Upper lobe of left lung (tissue), 4 donors: ENCODE results near the gene DPYSL3.
A peak's percentile ranks its signal among the peaks of the same experiment; 100 is the strongest.

Source experiments
- EP300 ChIP-seq, 4 donors: sonication (generic); formaldehyde crosslinking; IDR thresholded peaks; one replicate each; pipeline ENCODE4 v1.5.1; 2017; ENCODE audit warnings: antibody characterized with exemption in 4 of 4, control low read depth in 2 of 4
- POLR2A ChIP-seq, 4 donors: fragments of 450-650 bp; IDR thresholded peaks; one replicate each; pipeline ENCODE4 v1.5.1; 2016 to 2017; ENCODE audit warnings: antibody characterized with exemption in 4 of 4, mild to moderate bottlenecking in 2 of 4
- POLR2AphosphoS5 ChIP-seq, 2 donors: sonication (generic); formaldehyde crosslinking; IDR thresholded peaks; one replicate each; pipeline ENCODE4 v1.5.1; 2017; ENCODE audit warnings: antibody characterized with exemption in 2 of 2
- TF ChIP-seq, protein P1 (sequence below), 6 experiments: fragments of 450-650 bp in 4 of 6; fragments of 200-600 bp in 2 of 6; sonication (generic) in 2 of 6; IDR thresholded peaks; one replicate each; pipeline ENCODE4 v1.5.1; 2016 to 2019; ENCODE audit warnings: antibody characterized with exemption in 6 of 6

DNA sequence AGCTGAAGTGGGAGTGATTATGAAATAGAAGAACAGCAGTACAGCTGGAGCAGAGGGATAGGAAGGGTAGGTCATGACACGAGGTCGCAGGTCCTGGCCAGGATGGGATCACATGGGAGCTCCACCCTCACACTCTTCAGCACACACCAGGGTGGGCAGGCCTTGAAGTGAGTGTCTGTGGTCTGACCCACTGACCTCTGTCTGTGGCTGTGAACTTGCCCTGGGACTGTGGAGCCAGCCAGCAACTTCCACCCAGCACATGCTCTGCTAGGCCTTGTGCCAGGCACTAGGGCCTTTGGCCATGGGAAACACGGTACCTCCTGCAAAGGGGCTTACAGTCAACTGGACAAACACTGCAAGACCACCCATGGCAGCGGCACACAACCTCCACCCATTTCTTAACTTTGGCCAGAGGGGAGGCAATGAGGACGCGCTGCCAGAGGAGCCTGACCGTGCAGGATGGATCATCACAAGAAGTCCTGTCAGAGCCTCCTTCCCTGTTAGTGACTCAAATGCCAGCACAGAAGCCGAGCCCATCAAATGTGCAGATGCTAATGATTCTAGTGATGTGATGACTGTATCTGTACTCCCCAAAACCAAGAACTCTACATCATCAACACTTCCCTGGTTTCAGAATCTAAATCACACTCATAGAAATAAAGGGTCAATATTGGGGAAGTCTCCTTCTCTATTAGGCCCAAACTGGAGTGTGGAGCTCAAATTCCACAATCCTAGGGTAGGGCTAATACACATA lies 113.6 kb downstream of the DPYSL3 start:
- TF ChIP-seq, protein P1, sequence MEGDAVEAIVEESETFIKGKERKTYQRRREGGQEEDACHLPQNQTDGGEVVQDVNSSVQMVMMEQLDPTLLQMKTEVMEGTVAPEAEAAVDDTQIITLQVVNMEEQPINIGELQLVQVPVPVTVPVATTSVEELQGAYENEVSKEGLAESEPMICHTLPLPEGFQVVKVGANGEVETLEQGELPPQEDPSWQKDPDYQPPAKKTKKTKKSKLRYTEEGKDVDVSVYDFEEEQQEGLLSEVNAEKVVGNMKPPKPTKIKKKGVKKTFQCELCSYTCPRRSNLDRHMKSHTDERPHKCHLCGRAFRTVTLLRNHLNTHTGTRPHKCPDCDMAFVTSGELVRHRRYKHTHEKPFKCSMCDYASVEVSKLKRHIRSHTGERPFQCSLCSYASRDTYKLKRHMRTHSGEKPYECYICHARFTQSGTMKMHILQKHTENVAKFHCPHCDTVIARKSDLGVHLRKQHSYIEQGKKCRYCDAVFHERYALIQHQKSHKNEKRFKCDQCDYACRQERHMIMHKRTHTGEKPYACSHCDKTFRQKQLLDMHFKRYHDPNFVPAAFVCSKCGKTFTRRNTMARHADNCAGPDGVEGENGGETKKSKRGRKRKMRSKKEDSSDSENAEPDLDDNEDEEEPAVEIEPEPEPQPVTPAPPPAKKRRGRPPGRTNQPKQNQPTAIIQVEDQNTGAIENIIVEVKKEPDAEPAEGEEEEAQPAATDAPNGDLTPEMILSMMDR (IDR thresholded peaks at IDR 0.05): no peak
- peak in 1 of 4 donors; percentile 50 for TF ChIP-seq EP300 (IDR thresholded peaks at IDR 0.05)
- TF ChIP-seq POLR2AphosphoS5 (IDR thresholded peaks at IDR 0.05): peak; percentile 23 to 78
- TF ChIP-seq POLR2A (IDR thresholded peaks at IDR 0.05): no peak
